GM12801 (cell line): ENCODE measurements around the gene SLC7A1.

Experiments
- TF ChIP-seq, protein P1 (sequence below): IDR thresholded peaks from one replicate; pipeline ENCODE4 v1.5.1; 2011; ENCODE audit warnings: control low read depth; ENCODE audit not compliant: insufficient read length; ENCODE audit errors: extremely low read depth

Gene SLC7A1

DNA sequence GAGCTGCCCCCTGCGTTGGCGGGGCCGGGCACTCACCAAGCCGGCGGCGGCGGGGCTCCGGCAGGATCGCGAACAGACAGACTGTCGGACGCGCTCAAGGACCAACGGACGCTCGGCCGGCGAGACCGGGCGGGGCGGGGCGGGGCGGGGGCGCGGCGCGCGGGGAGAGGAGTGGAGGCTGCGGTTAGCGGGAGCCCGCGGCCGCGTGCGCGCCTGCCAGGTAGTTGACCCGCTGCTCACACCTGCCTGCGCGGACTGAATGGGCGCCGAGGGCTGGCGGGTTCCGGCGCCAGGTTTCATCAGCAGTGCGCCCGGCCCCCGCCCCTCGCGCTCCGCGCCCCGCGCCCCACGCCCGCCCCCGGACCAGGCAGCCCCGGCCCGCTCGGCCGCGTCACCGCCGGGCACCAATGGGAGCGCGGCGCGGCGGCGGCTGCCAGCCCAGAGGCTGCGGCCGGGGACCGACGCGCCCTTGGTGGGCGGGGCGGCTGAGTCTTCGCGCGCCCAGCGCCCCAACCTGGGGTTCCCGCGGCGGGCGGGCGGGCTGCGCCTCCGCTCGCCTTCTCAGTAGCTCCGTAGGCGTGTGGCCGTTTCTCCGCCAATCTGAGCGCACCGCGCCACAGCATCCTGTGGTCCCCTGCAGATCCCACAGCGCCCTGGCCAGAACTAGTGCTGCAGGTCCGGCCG, at the start of gene SLC7A1:
SLC7A1 (minus strand) TSS at position 309 of the 684 bp plus-strand sequence. CDS start 59,500 bp downstream, outside the sequence.
- TF ChIP-seq, protein P1, sequence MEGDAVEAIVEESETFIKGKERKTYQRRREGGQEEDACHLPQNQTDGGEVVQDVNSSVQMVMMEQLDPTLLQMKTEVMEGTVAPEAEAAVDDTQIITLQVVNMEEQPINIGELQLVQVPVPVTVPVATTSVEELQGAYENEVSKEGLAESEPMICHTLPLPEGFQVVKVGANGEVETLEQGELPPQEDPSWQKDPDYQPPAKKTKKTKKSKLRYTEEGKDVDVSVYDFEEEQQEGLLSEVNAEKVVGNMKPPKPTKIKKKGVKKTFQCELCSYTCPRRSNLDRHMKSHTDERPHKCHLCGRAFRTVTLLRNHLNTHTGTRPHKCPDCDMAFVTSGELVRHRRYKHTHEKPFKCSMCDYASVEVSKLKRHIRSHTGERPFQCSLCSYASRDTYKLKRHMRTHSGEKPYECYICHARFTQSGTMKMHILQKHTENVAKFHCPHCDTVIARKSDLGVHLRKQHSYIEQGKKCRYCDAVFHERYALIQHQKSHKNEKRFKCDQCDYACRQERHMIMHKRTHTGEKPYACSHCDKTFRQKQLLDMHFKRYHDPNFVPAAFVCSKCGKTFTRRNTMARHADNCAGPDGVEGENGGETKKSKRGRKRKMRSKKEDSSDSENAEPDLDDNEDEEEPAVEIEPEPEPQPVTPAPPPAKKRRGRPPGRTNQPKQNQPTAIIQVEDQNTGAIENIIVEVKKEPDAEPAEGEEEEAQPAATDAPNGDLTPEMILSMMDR, result no peak

DNA sequence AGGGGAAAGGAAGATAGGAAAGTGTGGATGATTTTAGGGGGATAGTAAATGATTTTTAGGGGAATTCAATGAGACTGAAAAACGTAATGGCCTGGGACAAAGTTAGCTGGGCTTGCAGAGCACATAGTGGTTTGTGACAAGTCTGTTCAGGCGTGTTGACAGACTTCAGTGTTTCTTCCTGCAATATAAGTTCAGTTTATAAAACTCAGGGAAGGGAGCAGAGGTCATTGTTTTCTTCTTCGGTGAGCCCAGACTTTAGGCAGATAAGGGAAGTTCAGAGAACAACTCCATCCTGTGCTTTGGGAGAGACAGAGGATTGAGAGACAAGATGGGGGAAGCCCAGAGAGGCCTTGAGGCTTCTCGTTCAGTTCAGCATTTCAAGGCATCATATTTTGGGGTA, 45.2 kb upstream of the SLC7A1 start:
- TF ChIP-seq, protein P1, result no peak

DNA sequence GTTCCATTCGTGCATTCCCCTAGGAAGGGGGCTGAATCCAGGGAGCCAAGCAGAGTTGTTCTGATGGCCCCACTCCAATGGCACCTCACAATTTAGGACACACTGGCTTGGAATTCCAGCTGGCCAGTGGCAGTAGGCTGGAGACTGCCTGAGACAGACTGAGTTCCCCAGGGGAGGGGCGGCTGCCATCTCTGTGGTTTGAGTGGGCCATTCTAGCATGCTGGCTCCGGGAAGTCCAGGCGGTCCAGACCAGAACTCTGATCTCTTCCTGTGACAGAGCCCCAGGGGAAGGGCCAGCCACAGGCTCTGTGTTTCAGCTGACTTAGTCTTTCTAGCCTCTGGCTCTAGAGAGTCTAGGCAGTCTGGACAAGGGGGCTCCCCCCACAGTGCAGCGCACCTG, 29.5 kb upstream of the SLC7A1 start:
- TF ChIP-seq, protein P1, result no peak

DNA sequence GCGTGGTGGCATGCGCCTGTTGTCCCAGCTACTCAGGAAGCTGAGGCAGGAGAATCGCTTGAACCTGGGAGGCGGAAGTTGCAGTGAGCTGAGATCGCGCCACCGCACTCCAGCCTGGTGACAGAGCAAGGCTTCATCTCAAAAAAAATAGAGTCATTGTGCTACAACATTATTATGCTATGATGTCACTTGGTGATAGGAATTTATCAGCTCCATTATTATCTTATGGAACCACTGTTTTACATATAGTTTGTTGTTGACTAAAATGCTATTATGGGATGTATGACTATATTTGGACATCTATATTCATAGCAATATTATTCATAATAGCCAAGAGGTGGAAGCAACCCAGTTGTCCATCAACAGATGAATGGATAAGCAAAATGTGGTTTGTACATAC, 26.4 kb upstream of the SLC7A1 start:
- TF ChIP-seq, protein P1, result no peak

DNA sequence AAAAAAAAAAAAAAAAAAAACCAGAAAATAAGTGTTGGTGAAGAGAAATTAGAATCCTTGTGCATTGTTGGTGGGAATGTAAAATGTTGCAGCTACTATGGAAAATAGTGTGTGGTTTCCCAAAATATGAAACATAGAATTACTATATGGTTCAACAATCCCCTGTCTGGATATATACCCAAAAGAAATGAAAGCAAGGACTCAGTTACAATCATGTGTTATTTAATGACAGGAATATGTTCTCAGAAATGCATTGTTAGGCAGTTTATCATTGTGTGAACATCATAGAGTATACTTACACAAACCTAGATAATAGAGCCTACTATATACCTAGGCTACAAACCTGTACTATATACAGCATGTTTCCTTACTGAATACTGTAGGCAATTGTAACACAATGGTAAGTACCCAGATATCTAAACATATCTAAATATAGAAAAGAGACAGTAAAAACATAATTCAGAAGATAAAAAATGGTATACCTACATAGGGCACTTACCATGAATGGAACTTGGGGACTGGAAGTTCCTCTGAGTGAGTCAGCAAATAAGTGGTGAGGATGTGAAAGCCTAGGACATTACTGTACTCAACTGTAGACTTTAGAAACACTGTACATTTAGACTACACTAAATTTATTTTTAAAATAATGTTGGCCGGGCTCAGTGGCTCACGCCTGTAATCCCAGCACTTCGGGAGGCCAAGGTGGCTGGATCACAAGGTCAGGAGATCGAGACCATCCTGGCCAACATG, 25.7 kb upstream of the SLC7A1 start:
- TF ChIP-seq, protein P1, result no peak

DNA sequence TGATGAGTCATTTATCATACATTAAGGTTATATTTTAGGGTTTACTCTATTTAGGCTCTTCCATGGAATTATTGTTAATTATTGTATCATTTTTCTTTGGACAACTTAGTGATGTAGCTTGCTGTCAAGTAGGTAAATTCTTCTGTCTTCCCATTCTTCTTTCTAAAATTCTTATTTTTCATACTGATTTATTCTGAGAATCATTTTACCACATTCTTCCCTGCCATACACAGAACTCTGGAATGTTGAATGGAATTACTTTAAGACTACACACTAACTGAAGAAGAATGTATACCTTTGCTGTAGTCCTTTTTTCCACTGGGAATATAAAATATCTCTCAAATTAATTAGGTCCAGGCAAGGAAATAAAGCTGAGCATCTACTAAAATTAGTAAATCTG, 24.5 kb upstream of the SLC7A1 start:
- TF ChIP-seq, protein P1, result no peak

DNA sequence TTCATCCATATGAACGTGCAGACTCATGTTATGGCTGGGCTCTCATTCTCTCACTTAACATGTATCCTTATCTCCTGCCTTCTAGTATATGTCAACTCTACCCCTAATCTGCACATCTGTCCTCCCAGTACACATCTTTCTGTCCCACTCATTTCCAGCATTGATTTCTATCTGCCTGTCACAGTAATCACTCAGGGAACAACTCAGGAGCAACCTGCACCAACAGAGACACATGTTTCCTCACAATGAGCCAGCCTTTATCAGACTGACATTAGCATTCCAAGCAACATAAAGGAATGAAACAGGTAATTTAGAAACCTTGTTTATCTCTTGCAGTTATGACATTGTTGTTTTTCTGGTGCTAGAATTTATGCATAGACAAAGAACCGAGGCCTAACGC, 17.6 kb upstream of the SLC7A1 start:
- TF ChIP-seq, protein P1, result no peak
